IPS-NIHi7 (cell line): ENCODE data around the gene TRERF1.

Experiments used
- DNase-seq: peaks from one replicate; pipeline ENCODE4 v3.0.0; 2012; ENCODE audit warnings: mixed read lengths; ENCODE audit errors: extremely low spot score

Gene TRERF1

DNA sequence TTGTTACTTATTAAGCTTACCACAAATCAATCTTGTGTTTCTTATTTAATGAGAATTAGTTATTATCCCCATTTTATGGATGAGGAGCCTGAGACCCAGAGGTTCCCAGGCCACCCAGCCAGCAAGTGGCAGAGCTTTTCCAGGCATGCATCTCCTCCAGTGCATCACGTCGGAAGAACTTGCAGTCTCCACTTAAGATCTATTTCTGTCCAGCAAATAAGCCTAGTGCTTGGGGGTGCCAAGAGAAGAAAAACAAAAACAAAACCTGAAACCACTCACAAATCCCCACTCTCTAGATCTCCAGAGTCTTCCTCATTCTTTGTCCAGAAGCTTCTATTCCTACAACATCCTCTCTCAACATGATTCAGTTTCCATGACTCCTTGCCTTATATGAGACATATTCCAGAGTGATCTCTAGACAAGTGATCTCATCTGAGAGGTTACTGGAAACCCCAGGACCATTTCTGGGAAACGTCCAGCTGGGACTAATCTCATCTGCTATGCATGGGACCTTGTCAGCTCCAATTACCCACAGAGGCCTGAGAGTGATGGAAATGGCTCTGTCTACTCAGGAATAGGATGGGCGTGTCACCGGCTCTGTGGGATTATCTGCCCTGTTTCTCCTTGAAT lies 261.1 kb downstream of the TRERF1 start:
- no peak for DNase-seq

DNA sequence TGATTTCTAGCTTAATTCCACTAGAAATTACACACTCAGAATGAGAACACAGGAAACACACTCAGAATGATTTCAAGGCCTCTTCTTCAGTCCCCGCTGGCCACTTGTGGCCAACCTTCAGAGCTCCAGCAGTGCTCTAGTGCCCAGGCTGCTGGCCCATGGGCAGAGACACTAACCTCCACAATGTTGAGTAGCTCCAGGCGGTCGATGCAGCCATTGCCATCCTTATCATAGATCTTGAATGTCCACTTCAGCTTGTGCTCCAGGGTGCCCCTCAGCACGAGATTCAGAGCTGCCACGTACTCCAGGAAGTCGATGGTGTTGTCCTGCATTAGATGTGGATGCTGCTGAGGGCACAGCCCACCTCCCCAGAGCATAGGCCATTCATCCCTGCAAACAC lies 263.3 kb downstream of the TRERF1 start:
- DNase-seq = no peak

DNA sequence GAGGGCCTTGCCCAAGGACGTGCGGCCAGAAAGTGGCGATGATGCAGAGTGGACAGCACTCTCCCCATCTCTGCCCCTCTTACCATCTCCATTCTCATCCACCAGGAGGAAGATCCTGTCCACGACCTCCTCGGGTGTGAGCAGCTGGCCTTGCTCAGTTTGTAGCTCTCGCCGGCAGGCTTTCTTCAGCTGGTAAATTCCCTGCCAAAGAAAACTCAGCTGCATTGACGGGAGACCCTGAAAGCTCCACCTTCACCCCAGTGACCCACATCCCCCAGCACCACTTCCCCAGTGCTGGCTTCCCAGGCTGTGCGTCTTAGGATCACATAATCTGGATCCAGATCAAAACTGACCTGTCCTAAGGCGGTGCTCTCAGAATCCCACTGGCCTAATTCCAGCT lies 266.1 kb downstream of the TRERF1 start:
- DNase-seq = no peak

GRCh38 chr6:42184475-42184874 lies 267.3 kb downstream of the TRERF1 start:
- no peak for DNase-seq

DNA sequence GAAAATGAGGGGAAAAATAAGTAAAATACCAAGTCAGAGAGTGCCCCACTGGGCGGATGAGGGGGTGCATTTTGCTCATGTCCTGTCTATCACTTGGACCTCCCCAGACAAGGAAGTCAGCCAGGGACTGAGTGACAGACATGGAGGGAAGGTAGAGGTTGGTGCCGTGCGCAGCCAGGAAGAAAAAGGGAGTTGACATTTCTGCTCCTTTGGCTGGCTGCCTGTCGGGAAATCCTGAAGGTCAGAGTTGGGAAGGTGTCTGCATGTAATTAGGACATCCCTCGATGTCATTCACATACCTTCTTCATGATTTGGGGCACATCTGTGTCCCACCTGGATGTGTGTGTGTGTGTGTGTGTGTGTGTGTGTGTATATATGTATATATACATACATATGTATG lies 269.6 kb downstream of the TRERF1 start:
- no peak for DNase-seq

- no peak for DNase-seq
Observed at GRCh38 chr6:42179945-42180313, 271.8 kb downstream of the TRERF1 start.

- no peak for DNase-seq
Observed at GRCh38 chr6:42179261-42179944, 272.3 kb downstream of the TRERF1 start.

GRCh38 chr6:42177514-42178364 lies 274.0 kb downstream of the TRERF1 start:
- peak; percentile 83 for DNase-seq

GRCh38 chr6:42176981-42177380 lies 274.7 kb downstream of the TRERF1 start:
- no peak for DNase-seq

DNA sequence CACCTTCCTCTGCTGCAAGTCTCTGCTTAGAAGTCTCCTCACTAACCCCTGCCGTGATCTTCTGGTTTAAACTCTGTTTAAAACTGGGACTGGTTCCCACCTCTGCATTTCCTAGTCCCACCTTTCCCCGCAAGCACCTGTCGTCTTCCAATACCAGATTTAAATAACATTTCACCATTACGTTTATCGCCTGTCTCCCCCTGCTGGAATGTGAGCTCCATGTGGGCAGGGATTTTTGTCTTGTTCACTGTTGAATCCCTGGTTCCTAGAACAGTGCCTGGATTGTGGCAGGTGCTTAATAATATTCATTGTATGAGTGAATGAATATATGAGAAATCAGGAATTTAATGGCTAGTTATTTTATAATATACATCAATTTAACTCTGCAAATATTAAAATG lies 275.9 kb downstream of the TRERF1 start:
- no peak for DNase-seq
